Measurements from ENCODE around the gene INSYN2A.

DNA sequence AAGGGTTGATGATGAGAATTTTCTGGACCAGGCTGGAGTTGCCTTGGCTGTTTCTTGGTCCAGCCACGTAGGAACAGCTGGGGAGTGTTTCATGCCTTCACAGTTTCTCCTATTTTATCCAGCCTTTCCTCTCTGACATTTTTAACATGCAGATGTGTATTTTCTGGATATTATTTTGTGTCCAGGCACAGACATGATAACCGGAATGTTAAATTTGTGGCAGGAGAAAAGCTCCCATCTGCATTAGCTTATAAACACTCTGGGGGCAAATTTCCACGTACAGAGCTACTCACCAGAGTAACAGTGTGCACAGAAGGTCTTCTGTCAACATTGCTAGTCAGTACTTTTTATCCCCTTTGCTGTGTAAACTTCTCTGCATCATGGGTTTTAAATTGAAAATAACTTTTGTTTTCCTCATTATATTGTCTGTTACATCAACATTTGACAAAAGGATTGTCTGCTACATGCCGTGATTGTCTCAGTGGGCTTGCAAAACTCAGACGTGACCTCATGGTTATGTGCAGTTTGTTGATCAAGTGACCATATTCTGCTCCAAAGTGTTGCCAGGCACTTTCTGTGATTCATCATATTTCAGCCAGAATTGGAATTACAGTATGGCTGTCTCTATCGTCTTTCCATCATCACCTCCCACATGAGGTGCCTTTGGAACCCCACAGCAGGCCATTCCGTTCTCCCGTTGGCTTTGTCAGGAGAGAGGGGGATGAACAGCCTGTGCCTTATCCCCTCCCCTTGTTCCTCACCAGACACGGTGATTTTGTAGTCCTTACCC, 41.4 kb downstream of the INSYN2A start:
- no peak for TF ChIP-seq POLR2A (IDR thresholded peaks at IDR 0.05)
- TF ChIP-seq, protein P1, sequence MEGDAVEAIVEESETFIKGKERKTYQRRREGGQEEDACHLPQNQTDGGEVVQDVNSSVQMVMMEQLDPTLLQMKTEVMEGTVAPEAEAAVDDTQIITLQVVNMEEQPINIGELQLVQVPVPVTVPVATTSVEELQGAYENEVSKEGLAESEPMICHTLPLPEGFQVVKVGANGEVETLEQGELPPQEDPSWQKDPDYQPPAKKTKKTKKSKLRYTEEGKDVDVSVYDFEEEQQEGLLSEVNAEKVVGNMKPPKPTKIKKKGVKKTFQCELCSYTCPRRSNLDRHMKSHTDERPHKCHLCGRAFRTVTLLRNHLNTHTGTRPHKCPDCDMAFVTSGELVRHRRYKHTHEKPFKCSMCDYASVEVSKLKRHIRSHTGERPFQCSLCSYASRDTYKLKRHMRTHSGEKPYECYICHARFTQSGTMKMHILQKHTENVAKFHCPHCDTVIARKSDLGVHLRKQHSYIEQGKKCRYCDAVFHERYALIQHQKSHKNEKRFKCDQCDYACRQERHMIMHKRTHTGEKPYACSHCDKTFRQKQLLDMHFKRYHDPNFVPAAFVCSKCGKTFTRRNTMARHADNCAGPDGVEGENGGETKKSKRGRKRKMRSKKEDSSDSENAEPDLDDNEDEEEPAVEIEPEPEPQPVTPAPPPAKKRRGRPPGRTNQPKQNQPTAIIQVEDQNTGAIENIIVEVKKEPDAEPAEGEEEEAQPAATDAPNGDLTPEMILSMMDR (IDR thresholded peaks at IDR 0.05): no peak
